Fibroblast of pulmonary artery (primary cell): ENCODE data around the gene ELMOD3.

Experiments used
- DNase-seq: peaks from one replicate; pipeline ENCODE4 v3.0.0-alpha.2; 2010; ENCODE audit warnings: low read depth
- H3K4me3 ChIP-seq: replicated peaks from 2 replicates; pipeline ENCODE4 v1.5.1; 2011; ENCODE audit warnings: low read depth, mild to moderate bottlenecking, control low read depth, low read length, moderate library complexity
- TF ChIP-seq, protein P1 (sequence below): IDR thresholded peaks from 2 replicates; pipeline ENCODE4 v1.5.1; 2011; ENCODE audit warnings: mild to moderate bottlenecking, control low read depth, low read length, inconsistent platforms; ENCODE audit errors: missing control alignments

ELMOD3 gene

DNA sequence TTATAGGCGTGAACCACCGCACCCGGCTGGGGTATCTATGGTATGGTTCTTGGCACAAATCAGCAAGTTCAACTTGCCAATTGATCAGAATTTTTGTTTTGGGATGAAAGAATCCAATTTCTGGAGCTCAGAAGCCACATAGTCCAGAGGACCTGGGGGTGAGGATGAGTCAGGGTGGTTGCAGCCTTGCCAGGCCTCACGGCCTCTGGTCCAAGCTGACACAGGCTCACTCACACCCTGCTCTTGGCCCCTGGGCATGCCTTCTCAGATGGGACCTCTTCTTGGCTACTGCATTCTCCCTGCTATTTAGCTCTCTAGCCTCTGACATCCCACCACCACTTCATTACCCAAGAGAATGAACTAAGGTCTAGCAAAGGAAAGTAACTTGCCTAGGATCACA is 39.3 kb downstream of the ELMOD3 start:
- H3K4me3 ChIP-seq: no peak overlapping the region
- no peak for DNase-seq
- TF ChIP-seq, protein P1, sequence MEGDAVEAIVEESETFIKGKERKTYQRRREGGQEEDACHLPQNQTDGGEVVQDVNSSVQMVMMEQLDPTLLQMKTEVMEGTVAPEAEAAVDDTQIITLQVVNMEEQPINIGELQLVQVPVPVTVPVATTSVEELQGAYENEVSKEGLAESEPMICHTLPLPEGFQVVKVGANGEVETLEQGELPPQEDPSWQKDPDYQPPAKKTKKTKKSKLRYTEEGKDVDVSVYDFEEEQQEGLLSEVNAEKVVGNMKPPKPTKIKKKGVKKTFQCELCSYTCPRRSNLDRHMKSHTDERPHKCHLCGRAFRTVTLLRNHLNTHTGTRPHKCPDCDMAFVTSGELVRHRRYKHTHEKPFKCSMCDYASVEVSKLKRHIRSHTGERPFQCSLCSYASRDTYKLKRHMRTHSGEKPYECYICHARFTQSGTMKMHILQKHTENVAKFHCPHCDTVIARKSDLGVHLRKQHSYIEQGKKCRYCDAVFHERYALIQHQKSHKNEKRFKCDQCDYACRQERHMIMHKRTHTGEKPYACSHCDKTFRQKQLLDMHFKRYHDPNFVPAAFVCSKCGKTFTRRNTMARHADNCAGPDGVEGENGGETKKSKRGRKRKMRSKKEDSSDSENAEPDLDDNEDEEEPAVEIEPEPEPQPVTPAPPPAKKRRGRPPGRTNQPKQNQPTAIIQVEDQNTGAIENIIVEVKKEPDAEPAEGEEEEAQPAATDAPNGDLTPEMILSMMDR: no peak

DNA sequence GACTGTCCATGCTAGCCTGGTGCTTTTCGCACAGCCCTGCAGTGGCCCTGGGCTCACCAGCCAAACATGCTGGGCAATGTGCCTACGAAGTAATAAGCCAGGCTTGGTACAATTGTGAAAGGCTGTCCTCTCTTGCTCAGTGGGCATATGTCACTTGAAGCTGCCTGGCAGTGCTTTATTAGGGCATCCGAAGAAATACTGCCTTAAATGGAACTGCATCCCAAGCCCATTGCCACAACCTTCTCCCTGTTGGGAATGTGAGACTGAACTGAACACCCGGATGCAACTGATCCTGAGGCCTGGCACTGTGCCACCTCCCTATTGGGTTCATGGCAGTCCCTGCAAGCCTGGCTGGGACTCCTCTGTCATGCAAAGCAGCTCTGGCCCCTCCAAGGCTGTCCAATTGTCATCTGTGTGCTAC is 39.7 kb downstream of the ELMOD3 start:
- no peak overlapping the region for H3K4me3 ChIP-seq
- DNase-seq: no peak
- TF ChIP-seq, protein P1: no peak

DNA sequence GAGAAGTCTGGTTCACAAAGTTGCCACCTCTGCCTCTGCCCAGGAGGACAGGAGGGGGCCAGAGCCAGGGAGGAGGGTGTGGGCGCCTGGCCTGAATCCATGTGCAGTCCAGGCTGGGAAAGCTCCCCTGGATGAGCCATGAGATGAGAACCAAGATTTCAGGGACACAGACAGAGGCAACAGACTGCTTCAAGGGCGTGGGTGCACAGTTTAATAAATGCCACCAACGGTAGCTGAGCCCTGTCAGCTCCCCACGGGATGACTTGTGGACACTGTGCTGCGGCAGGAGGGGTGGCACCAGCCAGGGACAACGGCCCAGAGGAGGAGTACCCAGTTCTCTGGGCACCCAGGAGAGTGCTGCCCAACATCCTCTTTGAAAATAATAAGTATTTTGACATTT is 40.4 kb downstream of the ELMOD3 start:
- no peak for DNase-seq
- H3K4me3 ChIP-seq: no peak overlapping the region
- TF ChIP-seq, protein P1: no peak

DNA sequence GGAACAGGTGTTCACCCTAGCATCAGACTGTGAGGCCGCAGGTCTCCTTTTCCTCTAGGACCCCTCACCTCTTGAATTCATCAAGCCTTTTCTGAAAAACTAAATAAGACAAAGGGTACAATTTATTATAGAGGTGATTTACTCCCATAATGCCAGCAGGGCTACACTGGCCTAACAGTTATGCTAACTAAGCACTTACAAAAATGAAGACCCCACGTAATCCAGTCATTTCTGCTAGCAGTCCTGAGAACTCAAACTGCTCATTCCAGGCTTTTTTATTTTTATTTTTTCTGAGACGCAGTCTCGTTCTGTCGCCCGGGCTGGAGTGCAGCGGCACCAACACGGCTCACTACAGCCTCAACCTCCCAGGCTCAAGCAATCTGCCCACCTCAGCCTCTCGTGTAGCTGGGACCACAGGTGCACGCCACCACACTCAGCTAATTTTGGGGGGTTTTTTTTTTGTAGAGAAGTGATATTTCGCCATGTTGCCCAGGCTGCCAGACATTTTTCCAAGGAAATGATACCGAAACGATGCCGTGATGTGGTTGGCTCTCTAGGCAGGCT is 41.4 kb downstream of the ELMOD3 start:
- no peak for DNase-seq
- TF ChIP-seq, protein P1: no peak
- no peak overlapping the region for H3K4me3 ChIP-seq

DNA sequence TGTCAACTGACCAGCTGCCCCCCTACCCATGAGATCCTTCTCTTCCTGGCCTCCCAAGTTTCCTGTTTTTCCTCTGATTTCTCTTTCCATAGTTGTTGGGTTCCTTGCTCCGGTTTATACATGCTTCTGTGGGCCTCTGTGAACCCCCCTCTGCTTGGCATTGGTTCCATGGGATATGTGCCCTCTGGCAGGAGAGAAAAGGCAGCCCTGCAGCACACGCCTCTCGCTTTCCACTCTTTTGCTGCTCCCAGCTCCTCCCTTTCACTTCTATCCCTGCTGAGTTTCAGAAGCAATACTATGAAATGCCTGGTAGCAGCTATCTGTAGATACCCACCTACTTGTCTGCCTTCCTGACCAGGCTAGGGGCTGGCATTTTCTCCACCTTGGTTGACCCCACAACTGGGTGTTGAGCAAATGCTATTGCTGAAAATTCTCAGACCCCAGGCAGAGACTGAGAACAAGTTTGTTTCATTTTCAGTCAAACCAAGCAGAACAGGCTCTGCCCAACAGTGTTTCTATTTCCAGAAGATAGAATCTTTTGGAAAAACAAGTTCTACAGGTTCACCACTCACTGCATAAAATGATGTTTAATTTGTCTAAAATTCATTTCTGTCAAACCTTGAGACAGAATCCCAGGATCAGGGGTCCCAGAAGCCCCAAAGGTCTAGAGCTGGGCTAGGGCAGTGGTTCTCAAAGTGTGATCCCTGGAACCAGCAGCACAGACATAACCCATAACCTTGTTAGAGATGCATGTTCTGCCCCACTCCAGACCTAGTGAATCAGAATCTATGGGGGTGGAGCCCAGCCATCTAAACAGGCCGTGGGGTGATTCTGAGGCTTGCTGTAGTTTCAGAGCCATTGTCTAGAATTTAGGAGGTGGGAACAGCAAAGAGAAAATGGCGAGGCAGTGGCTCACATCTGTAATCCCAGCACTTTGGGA is 42.2 kb downstream of the ELMOD3 start:
- no peak overlapping the region for H3K4me3 ChIP-seq
- TF ChIP-seq, protein P1: no peak
- no peak for DNase-seq

DNA sequence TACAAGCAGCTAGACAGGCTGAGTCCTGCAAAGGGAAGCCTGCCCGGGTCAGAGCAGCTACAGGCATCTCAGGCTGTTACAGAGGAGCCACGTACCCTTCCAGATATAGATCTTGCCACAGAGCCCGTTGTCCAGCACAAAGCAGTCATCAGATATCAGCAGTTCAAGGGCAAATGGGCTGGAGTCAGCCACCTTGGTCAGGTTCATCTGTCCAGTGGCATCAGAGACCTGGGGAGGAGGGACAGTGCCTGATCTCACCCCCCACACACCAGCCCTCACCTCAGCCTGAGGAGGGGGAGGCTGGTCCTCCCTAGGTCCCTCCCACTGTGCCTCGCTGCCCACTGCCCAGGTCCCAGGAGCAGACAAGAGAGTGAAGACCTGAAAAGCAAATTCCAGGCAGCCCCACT is 43.4 kb downstream of the ELMOD3 start:
- no peak for DNase-seq
- TF ChIP-seq, protein P1: no peak
- no peak overlapping the region for H3K4me3 ChIP-seq
